Spinal cord (tissue), 4 donors: ENCODE results near the gene KIF20A. TPM values are rescaled to one million over a fixed set of nuclear protein-coding genes. Genes with fewer than 3 reads are reported as not detected.

ENCODE experiments used
- polyA plus RNA-seq, 2 donors: library from polyadenylated mRNA; unstranded; fragments of 120-200 nt; gene quantifications; one replicate each; pipeline ENCODE4 v1.2.1, GENCODE V29; 2013; ENCODE audit not compliant: insufficient read length in 2 of 2
- total RNA-seq, 2 donors: library from RNA; depleted of rRNA in 1 of 2; stranded (reverse); fragments of 120-200 nt in 1 of 2; fragments of >200 nt in 1 of 2; gene quantifications; one replicate each; pipeline versions ENCODE4 v1.2.3 to v1.2.4, GENCODE V29; 2013 to 2014

The KIF20A gene
- total and polyA plus RNA-seq, 4 donors = 11.5 to 18.7 (median 13.7) TPM

Other genes with a start within 250 kb of the KIF20A start
- 10 to 100 TPM; 39.5 to 92.9 TPM for gene FAM13B, start 146.0 kb upstream of the KIF20A start, total RNA-seq
- 10 to 100 TPM; 65.2 to 79.0 TPM for gene FAM13B, start 146.0 kb upstream of the KIF20A start, polyA plus RNA-seq
- not detected for gene WNT8A, start 95.1 kb upstream of the KIF20A start, total RNA-seq
- under 1 TPM; 0.22 to 0.30 TPM for gene WNT8A, start 95.1 kb upstream of the KIF20A start, polyA plus RNA-seq
- gene NME5, start 39.7 kb upstream of the KIF20A start, total RNA-seq = 10 to 100 TPM; 17.0 to 21.0 TPM
- 10 to 100 TPM; 23.8 to 24.4 TPM for gene NME5, start 39.7 kb upstream of the KIF20A start, polyA plus RNA-seq
- 10 to 100 TPM; 47.0 to 72.7 TPM for gene BRD8, start 482 bp upstream of the KIF20A start, total RNA-seq
- gene BRD8, start 482 bp upstream of the KIF20A start, polyA plus RNA-seq = 100 to 1,000 TPM in 1 of 2 donors, 10 to 100 TPM in 1; 86.7 to 111 TPM
- gene CDC23, start 34.2 kb downstream of the KIF20A start, total RNA-seq = 10 to 100 TPM; 40.0 to 47.5 TPM
- 10 to 100 TPM; 37.9 to 38.6 TPM for gene CDC23, start 34.2 kb downstream of the KIF20A start, polyA plus RNA-seq
- gene GFRA3, start 95.5 kb downstream of the KIF20A start, total RNA-seq = 1 to 10 TPM; 3.2 to 6.3 TPM
- 10 to 100 TPM in 1 of 2 donors, 1 to 10 TPM in 1; 2.8 to 13.6 TPM for gene GFRA3, start 95.5 kb downstream of the KIF20A start, polyA plus RNA-seq
- 1 to 10 TPM; 3.7 to 4.4 TPM for gene CDC25C, start 152.7 kb downstream of the KIF20A start, total RNA-seq
- gene CDC25C, start 152.7 kb downstream of the KIF20A start, polyA plus RNA-seq = 1 to 10 TPM; 3.3 to 4.2 TPM
- 10 to 100 TPM; 21.5 to 26.2 TPM for gene FAM53C, start 159.2 kb downstream of the KIF20A start, total RNA-seq
- gene FAM53C, start 159.2 kb downstream of the KIF20A start, polyA plus RNA-seq = 10 to 100 TPM; 33.8 to 34.9 TPM
- gene KDM3B, start 173.6 kb downstream of the KIF20A start, total RNA-seq = 10 to 100 TPM; 76.6 to 77.8 TPM
- 10 to 100 TPM; 62.2 to 73.4 TPM for gene KDM3B, start 173.6 kb downstream of the KIF20A start, polyA plus RNA-seq